NCI-H2029 treated with DMSO at 0.1 percent for 48 hours (cell line): ENCODE data around the gene ADAM20.
"Not testable (repeated sequence)": the region's sequence is repeated elsewhere in the genome, so short reads cannot be mapped to it uniquely, and the experiment has no call there.

Source experiments
- DNase-seq: peaks from one replicate; lab custom pipeline; 2025; lab: John Stamatoyannopoulos, UW

Gene ADAM20

DNA sequence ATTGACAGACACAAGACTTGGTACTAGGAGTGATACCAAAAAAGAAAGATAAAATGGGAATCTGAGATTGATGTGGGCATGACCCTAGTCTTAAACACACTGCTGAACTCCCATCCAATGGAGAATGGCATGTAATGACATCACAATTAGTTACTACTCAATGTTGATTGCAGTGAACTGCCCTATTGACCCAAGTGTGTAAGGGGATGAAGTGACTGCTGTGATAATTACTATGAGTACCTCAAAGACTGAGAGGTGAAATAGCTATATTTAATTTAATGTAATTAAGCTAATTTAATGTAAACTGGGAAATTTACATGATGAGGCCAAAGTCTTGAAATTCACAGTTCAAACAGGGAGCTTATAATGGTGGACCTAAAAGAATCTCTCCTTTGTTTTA lies at the start of gene ADAM20:
ADAM20 (minus strand) TSS at position 101 of the 400 bp plus-strand sequence. CDS start 10,247 bp downstream, outside the sequence.
- DNase-seq: no peak

DNA sequence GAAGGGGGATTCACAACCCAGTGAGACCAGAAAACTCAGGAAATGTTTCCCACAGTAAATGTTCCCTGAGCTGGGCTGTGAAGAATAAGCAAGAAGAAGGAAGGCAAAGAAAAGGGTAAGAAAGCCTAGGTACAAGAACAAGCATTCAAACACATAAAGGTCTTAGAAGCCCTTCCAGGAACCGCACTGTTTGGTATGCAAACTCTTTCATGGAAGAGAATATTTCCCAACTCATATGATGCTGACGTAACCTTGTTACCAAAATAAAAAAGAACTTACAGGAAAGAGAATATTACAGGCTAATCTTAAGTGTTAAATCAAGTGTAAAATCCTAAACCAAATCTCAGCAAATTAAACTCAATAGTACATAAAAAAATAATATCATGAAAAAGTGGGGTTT lies 42.1 kb upstream of the ADAM20 start:
- DNase-seq: no peak

- DNase-seq: no peak
These were observed 38.2 kb upstream of the ADAM20 start for GRCh38 chr14:70573050-70573449.

DNA sequence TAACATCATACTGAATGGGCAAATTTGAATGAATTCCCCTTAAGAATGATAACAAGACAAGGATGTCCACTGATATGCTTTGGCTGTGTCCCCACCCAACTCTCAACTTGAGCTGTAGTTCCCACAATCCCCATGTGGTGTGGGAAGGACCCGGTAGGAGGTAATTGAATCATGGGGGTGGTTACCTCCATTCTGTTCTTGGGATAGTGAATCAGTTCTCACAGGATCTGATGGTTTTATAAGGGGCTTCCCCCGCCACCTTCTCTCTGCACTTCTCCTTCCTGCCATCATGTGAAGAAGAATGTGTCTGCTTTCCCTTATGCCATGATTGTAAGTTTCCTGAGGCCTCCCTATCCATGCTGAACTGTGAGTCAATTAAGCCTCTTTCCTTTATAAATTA lies 36.3 kb upstream of the ADAM20 start:
- no peak for DNase-seq

GRCh38 chr14:70567791-70568190 lies 33.0 kb upstream of the ADAM20 start:
- peak; percentile 1 for DNase-seq

DNA sequence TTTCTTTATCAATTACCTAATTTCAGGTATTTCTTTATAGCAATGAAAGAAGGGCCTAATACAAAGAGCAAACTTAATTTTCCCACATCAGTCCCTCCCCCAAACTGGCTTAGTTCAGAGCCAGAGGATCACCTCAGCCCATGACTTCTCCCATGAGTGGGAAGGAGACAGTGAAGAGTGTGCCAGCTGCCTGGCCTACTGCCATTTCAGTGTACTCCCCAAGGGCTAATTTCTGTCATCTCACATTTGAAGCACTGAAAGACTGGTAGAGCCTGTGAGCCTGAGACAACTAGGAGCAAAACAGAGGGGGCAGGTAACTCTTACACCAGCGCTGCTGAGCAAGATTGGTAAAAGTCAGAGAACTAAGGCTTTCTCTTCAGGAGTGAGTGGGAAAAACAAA lies 29.1 kb upstream of the ADAM20 start:
- no peak for DNase-seq

DNA sequence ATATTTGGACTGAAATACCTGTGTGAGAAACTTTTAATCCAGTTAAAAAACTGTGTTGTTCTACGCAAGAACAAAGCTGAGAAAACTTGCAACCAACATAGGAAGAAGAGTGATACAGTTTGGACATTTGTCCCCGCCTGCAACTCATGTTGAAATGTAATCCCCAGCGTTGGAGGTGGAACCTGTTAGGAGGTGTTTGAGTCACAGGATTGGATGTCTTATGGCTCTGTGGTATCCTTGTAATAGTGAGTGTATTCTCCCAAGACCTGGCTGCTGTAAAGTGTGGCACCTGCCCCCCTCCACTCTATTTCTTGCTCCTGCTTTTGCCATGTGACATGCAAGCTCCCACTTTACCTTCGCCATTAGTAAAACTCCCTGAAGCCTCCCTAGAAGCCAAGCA lies 28.6 kb upstream of the ADAM20 start:
- DNase-seq: no peak

DNA sequence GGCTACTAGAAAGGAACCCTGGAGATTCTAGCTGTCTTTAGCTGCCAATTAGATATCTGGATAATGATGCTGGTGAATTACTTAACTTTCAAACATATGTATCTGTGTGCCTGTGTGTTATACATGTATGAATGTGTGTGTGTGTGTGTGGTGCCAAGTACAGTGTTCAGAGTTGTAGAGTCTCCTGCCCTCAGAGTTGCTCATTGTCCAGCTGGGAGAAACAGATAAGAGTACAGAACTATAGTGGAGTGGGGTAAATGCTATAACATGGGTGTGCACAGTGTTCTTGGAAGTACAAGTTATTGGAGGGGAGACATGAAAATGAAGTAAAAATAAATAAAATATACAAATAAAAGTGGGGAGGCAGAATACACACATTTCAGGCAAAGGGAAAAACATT lies 23.6 kb upstream of the ADAM20 start:
- DNase-seq: no peak

DNA sequence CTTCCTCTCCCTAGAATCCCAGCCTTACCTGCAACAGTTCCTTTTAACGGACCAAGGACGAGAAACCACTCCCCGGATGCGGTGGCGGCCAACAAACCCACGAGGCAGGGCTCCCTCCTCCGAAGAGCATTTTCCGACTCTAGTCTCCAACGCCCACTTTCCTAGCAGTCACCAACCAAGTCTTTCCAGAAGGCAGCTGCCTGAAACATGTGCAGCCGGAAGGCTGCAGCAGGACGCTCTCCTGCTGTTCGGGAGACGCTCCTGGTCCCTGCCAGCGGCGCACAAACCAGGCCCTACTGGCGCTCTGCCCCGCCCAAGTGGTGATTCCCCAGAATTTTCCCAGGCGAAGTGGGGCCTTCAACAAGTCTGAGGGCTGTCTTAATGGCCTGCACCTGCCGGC lies 21.1 kb upstream of the ADAM20 start:
- DNase-seq: no peak

DNA sequence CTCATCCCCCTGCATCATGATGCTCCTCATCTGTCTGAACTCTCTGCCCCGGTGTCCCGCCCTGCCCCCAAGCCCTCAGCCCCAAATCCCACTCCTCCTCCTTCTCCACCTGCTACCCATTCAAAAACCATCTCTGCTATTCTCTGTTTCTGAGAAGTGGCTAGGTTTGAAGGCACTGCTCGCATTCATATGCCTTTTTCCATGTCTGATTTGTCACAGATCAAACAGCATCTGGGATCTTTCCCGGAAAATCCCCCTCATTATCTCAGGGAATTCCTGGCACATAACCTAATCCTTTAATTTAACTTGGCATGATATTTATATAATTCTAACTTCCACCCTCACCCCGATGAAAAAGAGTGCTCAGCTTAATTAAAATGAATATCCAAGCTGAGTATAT lies 3.3 kb upstream of the ADAM20 start:
- no peak for DNase-seq

GRCh38 chr14:70536830-70537229 lies 2.0 kb upstream of the ADAM20 start:
- DNase-seq: no peak

DNA sequence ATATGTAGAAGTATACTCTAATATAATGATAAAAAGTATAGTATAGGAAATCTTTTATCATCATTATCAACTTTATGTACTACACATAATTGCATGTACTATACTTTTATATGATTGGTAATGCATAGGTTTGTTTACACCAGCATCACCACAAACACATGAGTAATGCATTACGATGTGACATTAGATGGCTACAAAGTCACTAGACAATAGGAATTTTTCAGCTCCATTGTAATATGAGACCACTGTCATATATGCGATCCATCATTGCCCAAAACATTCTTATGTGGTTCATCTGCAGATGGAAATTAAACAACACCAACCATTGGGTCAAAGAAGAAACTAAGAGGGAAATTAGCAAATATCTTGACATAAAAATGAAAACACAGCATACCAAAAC lies 4.4 kb downstream of the ADAM20 start:
- DNase-seq: no peak

GRCh38 chr14:70527501-70528105 lies 7.2 kb downstream of the ADAM20 start:
- DNase-seq: no peak

DNA sequence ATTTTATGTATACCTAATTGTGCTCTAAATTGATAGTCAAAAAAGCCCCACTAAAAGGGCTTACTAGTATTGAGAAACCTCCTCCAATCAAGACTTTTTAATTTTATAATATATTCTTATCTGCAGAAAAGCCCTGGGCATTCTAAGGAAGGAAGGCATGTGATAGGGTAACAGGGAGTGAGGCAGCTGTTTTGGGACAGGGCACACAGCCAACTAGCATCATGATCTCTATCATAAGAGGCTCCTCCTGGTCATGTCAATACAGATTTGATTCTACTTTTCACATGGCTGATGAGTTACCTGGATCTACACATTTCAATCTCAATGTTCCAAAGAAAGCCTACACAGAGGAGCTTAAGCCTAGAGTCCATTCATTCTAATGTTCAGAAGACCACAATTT lies 9.1 kb downstream of the ADAM20 start:
- no peak for DNase-seq

GRCh38 chr14:70515811-70516210 lies 19.0 kb downstream of the ADAM20 start:
- no peak for DNase-seq

DNA sequence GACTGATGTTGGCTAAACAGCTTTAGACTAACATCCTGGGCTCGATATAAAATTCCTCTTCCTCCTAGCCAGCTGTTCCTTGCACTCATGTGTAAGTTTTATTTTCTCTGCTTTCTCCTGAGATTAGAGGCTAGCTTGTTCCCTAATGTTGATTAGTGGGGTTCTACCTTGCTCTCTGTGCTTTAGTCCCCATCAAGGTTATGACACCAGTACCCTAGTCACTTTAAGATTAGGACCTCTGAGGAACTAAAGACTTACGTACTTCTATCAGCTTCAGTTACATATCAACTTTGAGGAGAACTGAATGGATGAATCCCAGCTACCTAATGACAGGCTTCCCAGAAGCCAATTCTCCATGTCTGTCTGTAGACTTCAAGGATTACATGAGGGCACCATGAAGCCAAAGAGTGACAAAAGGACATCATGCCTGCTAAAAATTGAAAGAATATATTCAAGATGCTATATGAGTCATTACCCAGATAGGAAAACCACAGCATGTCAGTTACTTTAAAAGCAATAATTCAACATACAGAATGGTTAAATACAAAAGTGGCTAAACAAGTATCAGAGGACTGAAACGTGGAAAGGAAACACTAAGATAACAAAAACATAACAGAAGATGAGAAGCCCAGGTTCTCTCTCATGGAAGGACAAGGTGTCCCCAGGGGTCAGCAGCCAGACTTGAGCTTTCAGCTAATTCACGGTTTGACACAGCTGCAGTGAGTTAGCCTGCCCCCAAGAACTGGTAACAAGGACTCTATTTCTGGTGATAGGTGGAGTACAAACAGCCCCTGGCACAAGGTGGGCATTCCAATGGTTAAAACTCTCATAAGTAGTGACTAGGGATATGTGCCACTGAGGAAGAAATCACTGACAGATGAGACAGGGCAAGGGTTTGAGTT lies 20.4 kb downstream of the ADAM20 start:
- no peak for DNase-seq

GRCh38 chr14:70498191-70498590 lies 36.6 kb downstream of the ADAM20 start:
- no peak for DNase-seq

DNA sequence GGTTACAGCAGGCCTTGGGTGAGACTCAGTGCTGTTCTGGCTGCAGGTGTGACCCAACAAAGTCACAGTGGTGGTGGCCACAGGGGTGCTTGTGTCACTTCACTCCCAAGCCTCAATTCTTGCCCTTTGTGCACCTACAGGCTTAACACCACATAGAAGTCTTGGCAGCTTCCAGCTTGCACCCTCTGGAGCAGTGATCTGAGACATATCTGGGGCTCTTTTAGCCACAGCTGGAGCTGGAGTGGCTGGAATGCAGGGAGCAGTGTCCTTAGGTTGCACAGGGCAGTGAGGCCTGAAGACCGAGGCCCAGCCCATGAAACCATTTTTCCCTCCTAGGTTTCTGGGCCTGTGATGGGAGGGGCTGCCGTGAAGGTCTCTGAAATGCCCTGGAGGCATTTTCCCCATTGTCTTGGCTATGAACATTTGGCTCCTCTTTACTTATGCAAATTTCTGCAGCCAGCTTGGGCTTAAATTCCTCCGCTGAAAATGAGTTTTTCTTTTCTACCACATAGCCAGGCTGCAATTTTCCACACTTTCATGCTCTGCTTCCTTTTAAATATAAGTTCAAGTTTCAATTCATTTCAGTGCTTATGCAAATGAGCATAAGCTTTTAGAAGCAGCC lies 45.1 kb downstream of the ADAM20 start:
- DNase-seq: no peak

- not testable (repeated sequence) for DNase-seq
These were observed 57.3 kb downstream of the ADAM20 start for GRCh38 chr14:70477356-70478105.

GRCh38 chr14:70475459-70475858 lies 59.3 kb downstream of the ADAM20 start:
- not testable (repeated sequence) for DNase-seq

GRCh38 chr14:70473825-70474224 lies 61.0 kb downstream of the ADAM20 start:
- DNase-seq: no peak
